HAP-1 (cell line): ENCODE results near the gene SLC25A29.
"Not testable (repeated sequence)": the region's sequence is repeated elsewhere in the genome, so short reads cannot be mapped to it uniquely, and the experiment has no call there.

Experiments
- DNase-seq, 2 experiments: peaks; one replicate each; pipeline ENCODE4 v3.0.0-alpha.2; 2016 to 2020; ENCODE audit warnings: low spot score in 2 of 2
- H3K27me3 ChIP-seq: fragments of 250-450 bp; sonication (Bioruptor Pico); 2 replicates; pipeline ENCODE4 v1.5.1; 2020; ENCODE audit warnings: low read depth, mild to moderate bottlenecking, moderate library complexity
- H3K36me3 ChIP-seq: fragments of 250-450 bp; sonication (Bioruptor Pico); replicated peaks from 2 replicates; pipeline ENCODE4 v1.5.1; 2020; ENCODE audit warnings: mild to moderate bottlenecking
- H3K4me1 ChIP-seq: fragments of 250-450 bp; sonication (Bioruptor Pico); 2 replicates; pipeline ENCODE4 v1.5.1; 2020; ENCODE audit warnings: mild to moderate bottlenecking
- H3K4me3 ChIP-seq: fragments of 250-450 bp; sonication (Bioruptor Pico); 2 replicates; pipeline ENCODE4 v1.5.1; 2020; ENCODE audit warnings: mild to moderate bottlenecking, moderate library complexity
- H3K9me3 ChIP-seq: fragments of 250-450 bp; sonication (Bioruptor Pico); 2 replicates; pipeline ENCODE4 v1.5.1; 2020; ENCODE audit warnings: mild to moderate bottlenecking, moderate library complexity
- in situ Hi-C: fragments of 300-500 bp; cut with MboI; formaldehyde crosslinking; loops from 3 replicates; pipeline ENCODE4 v1.14.3; 2020; ENCODE audit warnings: low sequenced_read_pairs, inconsistent platforms, mixed read lengths

The SLC25A29 gene, protein sequence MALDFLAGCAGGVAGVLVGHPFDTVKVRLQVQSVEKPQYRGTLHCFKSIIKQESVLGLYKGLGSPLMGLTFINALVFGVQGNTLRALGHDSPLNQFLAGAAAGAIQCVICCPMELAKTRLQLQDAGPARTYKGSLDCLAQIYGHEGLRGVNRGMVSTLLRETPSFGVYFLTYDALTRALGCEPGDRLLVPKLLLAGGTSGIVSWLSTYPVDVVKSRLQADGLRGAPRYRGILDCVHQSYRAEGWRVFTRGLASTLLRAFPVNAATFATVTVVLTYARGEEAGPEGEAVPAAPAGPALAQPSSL

DNA sequence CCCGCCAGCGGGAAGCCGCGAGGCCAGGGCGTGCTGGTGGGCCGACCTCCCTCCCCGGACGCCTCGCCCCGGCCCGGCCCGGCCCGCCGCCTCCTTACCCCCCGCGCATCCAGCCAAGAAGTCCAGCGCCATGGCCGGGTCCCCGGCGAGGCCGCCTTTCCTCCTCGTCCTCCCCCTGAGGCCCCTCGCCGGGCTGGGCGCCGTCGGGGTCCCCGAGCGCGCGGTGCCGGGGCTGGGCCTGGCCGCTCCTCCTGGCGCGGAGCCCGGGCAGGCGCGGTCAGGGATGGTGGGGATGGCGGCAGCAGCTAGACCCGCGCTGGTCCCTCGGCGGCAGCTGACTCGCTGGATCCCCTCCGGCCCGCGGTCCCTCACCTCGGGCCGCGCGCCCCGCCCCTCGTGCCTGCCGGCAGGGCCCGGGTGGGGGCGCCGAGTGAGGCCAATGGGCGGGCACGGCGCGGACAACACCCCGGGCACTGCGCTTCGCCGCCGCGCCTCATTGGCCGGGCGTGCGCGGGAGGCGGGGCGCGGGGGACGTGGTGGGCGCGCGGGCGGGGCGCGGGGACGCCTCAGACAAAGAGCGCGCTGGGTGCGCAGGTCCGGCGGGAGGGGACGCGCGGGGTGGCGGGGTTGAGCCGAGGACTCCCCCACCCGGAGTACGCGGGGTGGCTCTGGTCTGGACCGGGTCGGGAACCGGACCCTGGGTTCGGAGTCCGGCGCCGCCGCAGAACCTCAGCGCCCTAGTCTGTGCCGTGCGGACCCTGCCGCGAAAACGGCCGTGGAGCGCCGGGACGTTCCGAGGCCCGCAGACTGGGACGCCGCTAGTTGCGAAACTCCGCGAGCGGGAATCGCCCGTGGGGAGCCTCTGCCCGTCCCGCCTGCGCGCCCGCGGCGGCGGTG is at the start of gene SLC25A29:
SLC25A29 (minus strand) TSS at position 344 of the 897 bp plus-strand sequence; CDS start at position 132, 212 bp downstream.
- H3K36me3 ChIP-seq: 0 out of 2 replicates have a peak, but pooled peaks cover 2% of the 10 kb centered on the region
- peaks cover 10% of the 10 kb centered on the region for H3K4me1 ChIP-seq
- H3K27me3 ChIP-seq: no peaks in the 10 kb centered on the region
- peak; percentile 89 to 93 for DNase-seq
- in situ Hi-C loops: no loop called here
- peak within 1 kb of the TSS; percentile 85 for H3K4me3 ChIP-seq
- no peaks in the 10 kb centered on the region for H3K9me3 ChIP-seq

DNA sequence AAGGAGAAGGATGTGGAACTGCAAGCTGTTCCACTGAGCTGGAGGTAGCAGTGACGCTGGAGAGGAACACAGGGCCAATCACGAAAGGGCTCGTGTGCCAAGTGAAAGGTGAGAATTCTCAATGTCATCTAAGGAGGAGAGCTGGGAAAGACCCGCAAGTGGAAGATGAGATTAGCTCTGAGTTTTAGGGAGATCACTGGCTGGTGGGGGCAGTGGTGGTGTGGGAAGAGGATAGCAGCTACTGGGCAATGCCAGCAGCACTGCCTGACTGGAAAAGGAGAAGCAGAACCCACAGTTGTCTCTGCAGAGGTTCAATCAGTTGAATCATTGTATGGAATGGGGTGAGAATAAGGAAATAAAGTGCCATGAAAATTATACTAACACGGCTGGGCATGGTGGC is 44.7 kb upstream of the SLC25A29 start:
- Histone ChIP-seq H3K4me3 (no peak overlapping the region), H3K4me1 (no peaks in the 10 kb centered on the region), H3K9me3 (no peaks in the 10 kb centered on the region), H3K27me3 (no peaks in the 10 kb centered on the region), H3K36me3 (peaks cover 83% of the 10 kb centered on the region)
- no peak for DNase-seq
- in situ Hi-C loops: no loop called here

DNA sequence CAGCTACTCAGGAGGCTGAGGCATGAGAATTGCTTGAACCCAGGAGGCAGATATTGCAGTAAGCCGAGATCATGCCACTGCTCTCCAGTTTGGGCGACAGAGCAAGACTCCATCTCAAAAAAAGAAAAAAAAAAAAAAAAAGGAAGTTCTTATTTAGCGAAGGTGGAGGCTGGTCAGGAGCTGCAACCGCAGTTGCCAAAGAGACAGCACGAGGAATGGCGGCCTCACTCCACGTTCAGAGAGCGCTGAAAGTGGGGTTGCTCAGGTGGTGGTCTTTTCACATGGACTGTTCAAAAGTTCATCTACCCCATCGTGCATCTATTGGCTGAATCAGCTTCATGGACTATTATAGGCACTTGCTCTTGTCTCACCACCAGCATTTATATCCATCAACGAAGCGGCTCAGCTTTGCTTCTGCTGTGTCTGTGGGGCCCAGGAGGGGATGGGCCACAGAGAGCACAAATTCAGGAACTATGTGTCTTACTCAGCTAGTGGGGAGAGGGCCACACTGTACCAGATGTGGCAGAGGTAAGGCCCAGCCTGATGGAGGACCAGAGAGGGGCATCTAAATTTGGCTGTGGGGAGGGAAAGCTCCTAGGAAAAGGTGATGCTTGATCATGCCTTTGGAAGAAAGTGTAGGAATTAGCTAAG is 44.2 kb upstream of the SLC25A29 start:
- in situ Hi-C loops: no loop called here

DNA sequence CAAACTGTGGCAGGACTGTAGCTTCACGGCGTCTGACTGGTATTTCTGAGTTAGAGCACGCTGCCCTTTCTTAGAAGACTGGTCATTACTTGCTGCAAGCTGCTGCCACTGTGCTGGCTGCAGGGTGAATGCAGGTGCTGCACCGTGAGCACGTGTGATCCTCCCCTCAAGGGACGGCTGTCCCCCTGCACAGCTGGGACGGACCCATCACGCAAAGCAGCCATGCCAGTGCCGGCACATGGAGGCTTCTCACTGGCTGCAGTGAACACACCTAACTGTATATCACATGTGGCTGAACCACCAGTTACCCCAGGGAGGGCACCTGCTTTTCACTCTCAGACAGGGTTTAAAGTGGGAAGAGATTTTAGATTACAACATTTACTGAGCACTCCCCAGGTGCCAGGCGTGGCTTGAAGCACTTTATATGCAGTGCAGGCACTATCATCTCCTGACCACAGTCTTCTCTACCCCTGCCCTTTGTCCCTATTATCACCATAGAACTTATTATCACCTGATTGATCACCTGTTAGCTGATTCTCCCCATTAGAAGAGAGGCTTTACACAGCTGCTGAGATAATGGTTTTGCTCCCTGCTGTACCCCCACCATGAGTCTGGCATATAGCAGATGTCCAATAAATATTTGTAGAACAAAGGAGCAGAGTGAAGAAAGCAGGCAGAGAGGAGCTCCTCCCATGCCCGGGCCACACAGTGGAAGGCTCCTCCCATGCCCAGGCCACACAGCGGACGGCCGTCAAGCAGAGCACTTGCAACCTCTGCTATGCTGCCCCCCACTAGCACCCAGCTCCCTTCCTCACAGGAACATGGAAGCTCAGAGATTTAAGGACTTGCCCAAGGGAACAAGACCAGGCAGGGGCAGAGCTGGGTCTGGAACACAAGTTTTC is 42.8 kb upstream of the SLC25A29 start:
- Histone ChIP-seq H3K9me3 (no peaks in the 10 kb centered on the region), H3K27me3 (no peaks in the 10 kb centered on the region), H3K36me3 (peaks cover 73% of the 10 kb centered on the region), H3K4me3 (no peak overlapping the region), H3K4me1 (no peaks in the 10 kb centered on the region)
- in situ Hi-C loops: no loop called here
- DNase-seq: no peak

More for the DNA sequence above, 44.2 kb upstream of the SLC25A29 start:
- H3K9me3 ChIP-seq: no peaks in the 10 kb centered on the region
- no peaks in the 10 kb centered on the region for H3K4me1 ChIP-seq
- H3K4me3 ChIP-seq: no peak overlapping the region
- H3K36me3 ChIP-seq: peaks cover 83% of the 10 kb centered on the region
- DNase-seq: no peak
- H3K27me3 ChIP-seq: no peaks in the 10 kb centered on the region

DNA sequence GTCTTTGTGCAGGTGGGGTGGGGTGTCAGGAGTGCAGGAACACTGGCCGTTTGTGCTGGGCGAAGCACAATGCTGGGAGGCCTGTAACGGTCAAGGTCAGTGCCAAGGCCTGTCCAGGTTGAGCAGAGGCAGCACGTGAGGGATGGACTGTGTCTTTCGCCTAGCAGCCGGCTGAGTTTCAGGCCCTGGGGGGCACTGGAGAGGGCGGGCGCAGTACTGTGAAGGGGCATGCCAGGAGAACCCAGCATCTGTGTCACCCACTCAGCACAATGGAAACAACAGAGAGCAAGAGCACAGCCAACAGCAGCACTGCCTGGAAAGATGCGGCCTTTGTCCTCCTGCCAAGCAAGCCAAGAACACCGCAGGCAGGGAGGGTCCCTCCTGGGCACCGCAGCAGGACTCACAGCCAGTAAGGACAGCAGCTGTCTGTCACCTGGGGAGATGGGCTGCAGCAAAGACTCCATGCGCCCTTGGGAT is 42.0 kb upstream of the SLC25A29 start:
- in situ Hi-C loops: no loop called here
- Histone ChIP-seq H3K36me3 (peaks cover 66% of the 10 kb centered on the region), H3K4me1 (no peaks in the 10 kb centered on the region), H3K27me3 (no peaks in the 10 kb centered on the region), H3K4me3 (no peak overlapping the region), H3K9me3 (no peaks in the 10 kb centered on the region)
- DNase-seq: no peak

DNA sequence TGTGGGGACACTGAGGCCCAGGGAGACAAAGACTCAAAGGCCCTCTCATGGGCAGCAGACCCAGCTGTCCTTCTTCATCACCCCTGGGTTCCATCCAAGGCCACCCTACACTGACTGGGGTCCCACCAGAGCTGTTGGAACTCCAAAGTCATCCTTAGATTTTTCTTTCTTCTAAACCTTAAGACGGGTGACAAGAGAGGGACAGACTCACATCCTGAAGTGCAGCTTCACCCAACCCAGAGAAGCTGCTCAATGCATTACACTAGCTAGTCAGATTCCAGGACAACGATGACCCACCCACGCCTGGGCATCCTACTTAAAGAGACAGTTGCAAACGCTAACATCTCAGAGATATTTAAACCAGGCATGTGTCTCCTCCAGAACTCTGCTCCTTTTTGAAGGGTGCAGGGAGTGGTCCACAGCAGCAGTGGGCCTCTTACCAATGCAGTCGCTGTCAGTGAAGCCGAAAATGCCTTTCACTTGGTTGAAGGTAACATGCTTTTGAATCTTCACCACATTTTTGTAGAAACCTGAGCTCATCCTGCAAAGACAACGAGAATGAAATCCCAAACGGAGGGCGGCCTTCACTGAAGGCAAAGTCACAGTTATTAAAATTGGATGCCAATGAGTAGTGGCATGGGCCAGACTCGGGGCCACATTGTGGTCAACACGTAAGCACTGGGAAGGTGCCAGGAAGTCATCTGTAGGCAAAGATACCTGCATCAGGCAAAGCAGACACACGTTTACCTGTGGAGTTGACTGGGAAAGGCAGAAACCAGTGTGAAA is 40.3 kb upstream of the SLC25A29 start:
- Histone ChIP-seq H3K27me3 (no peaks in the 10 kb centered on the region), H3K4me3 (no peak overlapping the region), H3K36me3 (peaks cover 63% of the 10 kb centered on the region)

DNA sequence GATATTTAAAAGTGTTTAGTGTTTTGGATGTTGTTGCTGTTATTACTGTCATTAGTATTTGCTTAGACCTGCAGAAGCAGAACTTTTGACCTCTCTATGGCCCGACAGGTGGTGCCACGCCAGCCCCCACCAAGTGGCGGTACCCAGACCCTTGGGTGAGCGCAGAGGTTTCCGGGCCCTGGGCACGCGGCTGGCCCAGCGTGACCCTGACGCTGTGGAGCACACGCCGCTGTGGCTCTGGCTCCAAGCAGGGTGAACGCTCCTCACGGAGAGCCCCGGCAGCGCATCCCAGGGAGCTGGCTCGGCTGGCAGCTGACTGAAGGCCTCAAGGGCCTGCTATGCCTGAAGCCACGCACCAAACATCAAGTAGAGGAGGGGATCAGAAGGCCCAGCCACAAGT is 39.5 kb upstream of the SLC25A29 start:
- in situ Hi-C loops: no loop called here
- Histone ChIP-seq H3K4me3 (no peak overlapping the region), H3K27me3 (no peaks in the 10 kb centered on the region), H3K36me3 (peaks cover 61% of the 10 kb centered on the region), H3K9me3 (no peaks in the 10 kb centered on the region), H3K4me1 (no peaks in the 10 kb centered on the region)
- DNase-seq: no peak

More for the DNA sequence above, 40.3 kb upstream of the SLC25A29 start:
- no peaks in the 10 kb centered on the region for H3K4me1 ChIP-seq
- no peak for DNase-seq
- in situ Hi-C loops: no loop called here
- no peaks in the 10 kb centered on the region for H3K9me3 ChIP-seq

DNA sequence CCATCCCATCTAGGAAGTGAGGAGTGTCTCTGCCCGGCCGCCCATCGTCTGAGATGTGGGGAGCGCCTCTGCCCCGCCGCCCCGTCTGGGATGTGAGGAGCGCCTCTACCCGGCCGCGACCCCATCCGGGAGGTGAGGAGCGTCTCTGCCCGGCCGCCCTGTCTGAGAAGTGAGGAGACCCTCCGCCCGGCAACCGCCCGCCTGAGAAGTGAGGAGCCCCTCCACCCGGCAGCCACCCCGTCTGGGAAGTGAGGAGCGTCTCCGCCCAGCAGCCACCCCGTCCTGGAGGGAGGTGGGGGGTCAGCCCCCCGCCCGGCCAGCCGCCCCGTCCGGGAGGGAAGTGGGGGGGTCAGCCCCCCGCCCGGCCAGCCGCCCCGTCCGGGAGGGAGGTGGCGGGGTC is 38.4 kb upstream of the SLC25A29 start:
- H3K9me3 ChIP-seq, H3K27me3 ChIP-seq, DNase-seq, in situ Hi-C loops, H3K4me1 ChIP-seq, H3K4me3 ChIP-seq: not testable (repeated sequence)
- H3K36me3 ChIP-seq: peaks cover 66% of the 10 kb centered on the region

DNA sequence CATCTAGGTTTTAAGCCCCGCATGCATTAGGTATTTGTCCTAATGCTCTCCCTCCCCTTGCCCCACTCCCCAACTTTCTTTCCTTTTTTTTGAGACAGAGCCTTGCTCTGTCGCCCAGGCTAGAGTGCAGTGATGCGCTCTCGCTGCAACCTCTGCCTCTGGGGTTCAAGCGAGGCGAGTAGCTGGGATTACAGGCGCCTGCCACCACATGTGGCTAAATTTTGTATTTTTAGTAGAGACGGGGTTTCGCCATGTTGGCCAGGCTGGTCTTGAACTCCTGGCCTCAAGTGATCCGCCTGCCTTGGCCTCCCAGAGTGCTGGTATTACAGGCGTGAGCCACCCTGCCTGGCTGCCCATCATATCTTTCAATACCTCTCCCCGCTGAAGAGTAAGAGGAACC is 36.6 kb upstream of the SLC25A29 start:
- H3K4me1 ChIP-seq, in situ Hi-C loops, H3K27me3 ChIP-seq, H3K4me3 ChIP-seq, H3K9me3 ChIP-seq, DNase-seq: not testable (repeated sequence)
- H3K36me3 ChIP-seq: peaks cover 62% of the 10 kb centered on the region

DNA sequence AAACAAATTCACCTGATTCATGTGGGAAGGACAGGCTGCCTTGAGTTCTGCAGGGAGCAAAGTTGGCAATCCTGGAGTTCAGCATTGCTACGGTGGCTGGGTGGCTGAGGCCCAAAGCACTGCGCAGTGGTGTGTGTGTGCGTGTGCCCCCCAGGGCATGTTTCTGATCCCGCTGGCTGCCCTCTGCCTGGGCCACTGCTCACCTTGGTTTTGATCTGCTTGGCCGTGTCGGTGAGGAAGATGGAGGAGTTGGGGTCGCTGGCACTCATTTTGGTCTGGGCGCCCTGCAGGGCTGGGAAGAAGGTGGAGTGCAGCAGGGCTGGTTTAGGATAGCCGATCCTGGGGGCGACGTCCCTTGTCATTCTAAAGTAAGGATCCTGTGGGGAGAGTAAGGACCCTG is 36.0 kb upstream of the SLC25A29 start:
- H3K36me3 ChIP-seq: peaks cover 59% of the 10 kb centered on the region
- no peak for DNase-seq
- H3K9me3 ChIP-seq: no peaks in the 10 kb centered on the region
- H3K4me1 ChIP-seq: no peaks in the 10 kb centered on the region
- H3K27me3 ChIP-seq: no peaks in the 10 kb centered on the region
- in situ Hi-C loops: no loop called here
- H3K4me3 ChIP-seq: no peak overlapping the region

DNA sequence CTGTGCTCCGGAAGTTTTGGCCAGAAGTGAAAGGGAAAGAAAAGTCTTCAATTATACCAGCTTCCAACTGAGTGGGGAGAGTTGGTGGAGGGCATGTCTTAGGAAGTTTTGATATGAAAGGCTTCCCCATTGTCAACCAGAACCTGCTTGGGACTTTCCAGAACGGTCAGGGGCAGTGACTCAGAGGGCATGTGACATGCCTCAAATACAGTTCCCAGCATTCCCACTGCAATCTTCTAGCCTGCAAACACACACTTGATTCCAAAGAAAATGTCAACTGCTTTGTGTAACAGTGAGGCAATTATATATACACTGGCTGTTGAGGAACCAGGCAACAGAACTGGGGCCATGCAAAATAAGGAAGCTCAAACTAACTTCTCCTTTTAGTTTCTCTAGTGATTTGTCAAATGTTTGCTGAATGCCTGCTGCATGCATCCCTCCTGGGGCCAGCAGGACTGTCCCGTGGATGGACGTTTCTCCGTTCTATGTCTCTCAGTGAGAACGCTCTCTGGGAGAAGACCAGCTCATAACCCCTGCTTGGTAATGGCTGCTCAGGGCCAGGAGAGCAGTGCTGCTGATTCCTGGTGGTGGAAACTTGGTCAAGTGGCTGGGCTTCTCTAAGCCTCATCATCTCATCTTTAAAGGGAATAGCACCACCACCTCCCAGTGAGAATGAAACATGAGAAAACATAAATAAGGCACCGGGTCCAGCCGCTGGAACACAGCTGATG is 35.2 kb upstream of the SLC25A29 start:
- in situ Hi-C loops: no loop called here
- Histone ChIP-seq H3K27me3 (no peaks in the 10 kb centered on the region), H3K4me3 (no peak overlapping the region), H3K4me1 (no peaks in the 10 kb centered on the region), H3K36me3 (peaks cover 59% of the 10 kb centered on the region), H3K9me3 (no peaks in the 10 kb centered on the region)
- DNase-seq: no peak

DNA sequence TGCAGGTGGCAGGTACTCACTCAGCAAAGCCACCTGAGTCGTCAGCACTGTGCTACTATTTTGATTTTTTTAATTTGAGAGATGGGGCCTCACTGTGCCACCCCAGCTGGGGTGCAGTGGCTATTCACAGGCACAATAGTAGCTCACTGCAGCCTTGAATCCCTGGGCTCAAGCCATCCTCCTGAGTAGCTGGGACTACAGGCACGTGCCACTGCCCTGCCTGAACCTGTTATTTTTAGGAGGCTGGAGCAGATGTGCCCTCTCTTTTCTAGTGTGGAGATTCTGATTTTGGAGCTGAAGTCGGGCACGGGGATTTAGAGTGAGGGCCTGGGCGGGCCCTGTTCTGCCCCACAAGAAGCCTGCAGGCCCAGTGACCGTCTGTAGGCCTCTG is 34.2 kb upstream of the SLC25A29 start:
- H3K9me3 ChIP-seq: no peaks in the 10 kb centered on the region
- H3K27me3 ChIP-seq: no peaks in the 10 kb centered on the region
- no peaks in the 10 kb centered on the region for H3K4me1 ChIP-seq
- H3K4me3 ChIP-seq: no peak overlapping the region
- in situ Hi-C loops: no loop called here
- peaks cover 51% of the 10 kb centered on the region for H3K36me3 ChIP-seq
- DNase-seq: no peak
